ENCODE results near the gene CLDN12. TPM values are rescaled to one million over a fixed set of nuclear protein-coding genes. Genes with fewer than 3 reads are reported as not detected.

Gene CLDN12
- total and polyA plus RNA-seq, 2 donors (not counting 1 experiment from before 2014, with no cell fraction given) = 1.2 to 14.1 TPM

GRCh38 chr7:90425376-90425775 is 22.1 kb downstream of the CLDN12 start:
- H3K27ac Mint-ChIP-seq = no peak overlapping the region
- Histone ChIP-seq H3K27me3 (replicated peaks in 1 of 4; ENCODE audit: control extremely low read depth in 1 of 4, control insufficient read depth in 3 of 4, insufficient read depth in 4 of 4, low read length in 3 of 4) (no peaks in the 10 kb centered on the region), H3K9me3 (ENCODE audit: control extremely low read depth in 1 of 3, control insufficient read depth in 2 of 3, insufficient read depth in 1 of 3, low read length in 2 of 3) (no peaks in the 10 kb centered on the region), H3K4me2 (replicated peaks; ENCODE audit: low read depth, low read length, poor library complexity, severe bottlenecking) (no peak overlapping the region), H3K9ac (ENCODE audit: low read length) (no peak overlapping the region), H3K4me3 (ENCODE audit: control extremely low read depth in 1 of 5, extremely low read depth in 1 of 5, insufficient read depth in 1 of 5, low read depth in 2 of 5, low read length in 4 of 5) (no peak overlapping the region), H3K4me1 (ENCODE audit: control insufficient read depth in 2 of 2, insufficient read depth in 2 of 2, low read length in 2 of 2) (no peaks in the 10 kb centered on the region), H3K27ac (ENCODE audit: low read length in 2 of 2) (no peak overlapping the region), H3K36me3 (replicated peaks in 1 of 2; ENCODE audit: control extremely low read depth in 1 of 2, control insufficient read depth in 1 of 2, extremely low read depth in 1 of 2, insufficient read depth in 2 of 2, low read length in 1 of 2) (no peaks in the 10 kb centered on the region), H3K79me2 (ENCODE audit: control insufficient read depth, insufficient read depth, low read length) (no peaks in the 10 kb centered on the region), H4K20me1 (ENCODE audit: control insufficient read depth, insufficient read depth, low read length, poor library complexity, severe bottlenecking) (no peaks in the 10 kb centered on the region), H2AFZ (ENCODE audit: insufficient read depth, low read depth, low read length, poor library complexity, severe bottlenecking) (no peak overlapping the region)
- DNase-seq = no peak
- H3K27me3 Mint-ChIP-seq = peaks cover 7% of the 10 kb centered on the region
- no peak for ATAC-seq (ENCODE audit: low read depth)
- POLR2A ChIA-PET = no interaction called here
- no peaks in the 10 kb centered on the region for H3K4me1 Mint-ChIP-seq
- intact Hi-C loops (cut with micrococcal nuclease) = no loop called here
- H3K4me3 Mint-ChIP-seq = no peak overlapping the region
- H3K9me3 Mint-ChIP-seq (ENCODE audit: insufficient read depth) = no peaks in the 10 kb centered on the region
- TF ChIP-seq EZH2 (IDR thresholded peaks at IDR 0.05; ENCODE audit: borderline replicate concordance, insufficient read depth, low read depth, low read length, poor library complexity, severe bottlenecking) (no peak), CTCF (IDR thresholded peaks at IDR 0.05) (no peak)
- CTCF ChIA-PET = interaction anchor here (1.3 to 4.6 kb wide), 3 partner anchors 113 to 271 kb away, joined by 3 to 79 read pairs (median 4); partner anchors contain the start of gene STEAP1
- WGBS (ENCODE audit: insufficient coverage) = no CpG with 5 or more reads among the region's 2 CpGs

- H3K4me2 ChIP-seq (replicated peaks; ENCODE audit: low read depth, low read length, poor library complexity, severe bottlenecking) = no peak overlapping the region
- Mint-ChIP-seq H3K27me3 (peaks cover 34% of the 10 kb centered on the region), H3K9me3 (ENCODE audit: insufficient read depth) (peaks cover 5% of the 10 kb centered on the region), H3K4me3 (no peak overlapping the region), H3K4me1 (no peaks in the 10 kb centered on the region), H3K27ac (no peak overlapping the region)
- no peaks in the 10 kb centered on the region for H3K4me1 ChIP-seq (ENCODE audit: control insufficient read depth in 2 of 2, insufficient read depth in 2 of 2, low read length in 2 of 2)
- DNase-seq (no peak), ATAC-seq (ENCODE audit: low read depth) (no peak)
- TF ChIP-seq CTCF (IDR thresholded peaks at IDR 0.05) (no peak), EZH2 (IDR thresholded peaks at IDR 0.05; ENCODE audit: borderline replicate concordance, insufficient read depth, low read depth, low read length, poor library complexity, severe bottlenecking) (no peak)
- H3K36me3 ChIP-seq (replicated peaks in 1 of 2; ENCODE audit: control extremely low read depth in 1 of 2, control insufficient read depth in 1 of 2, extremely low read depth in 1 of 2, insufficient read depth in 2 of 2, low read length in 1 of 2) = no peaks in the 10 kb centered on the region
- no peak overlapping the region for H2AFZ ChIP-seq (ENCODE audit: insufficient read depth, low read depth, low read length, poor library complexity, severe bottlenecking)
- H3K9ac ChIP-seq (ENCODE audit: low read length) = no peak overlapping the region
- H3K4me3 ChIP-seq (ENCODE audit: control extremely low read depth in 1 of 5, extremely low read depth in 1 of 5, insufficient read depth in 1 of 5, low read depth in 2 of 5, low read length in 4 of 5) = no peak overlapping the region
- H3K9me3 ChIP-seq (ENCODE audit: control extremely low read depth in 1 of 3, control insufficient read depth in 2 of 3, insufficient read depth in 1 of 3, low read length in 2 of 3) = peaks cover 0 to 19% (median 12%) of the 10 kb centered on the region in 3 donors
- H3K27ac ChIP-seq (ENCODE audit: low read length in 2 of 2) = no peak overlapping the region
- peaks cover 0 to 3% (median 0%) of the 10 kb centered on the region in 4 experiments for H3K27me3 ChIP-seq (replicated peaks in 1 of 4; ENCODE audit: control extremely low read depth in 1 of 4, control insufficient read depth in 3 of 4, insufficient read depth in 4 of 4, low read length in 3 of 4)
- no peaks in the 10 kb centered on the region for H3K79me2 ChIP-seq (ENCODE audit: control insufficient read depth, insufficient read depth, low read length)
- ChIA-PET CTCF (interaction anchor here (0.8 to 6.0 kb wide), 7 partner anchors 10 to 273 kb away, joined by 3 to 76 read pairs (median 4); no protein-coding TSS in a partner anchor), POLR2A (no interaction called here)
- intact Hi-C loops (cut with micrococcal nuclease) = no loop called here
- no peaks in the 10 kb centered on the region for H4K20me1 ChIP-seq (ENCODE audit: control insufficient read depth, insufficient read depth, low read length, poor library complexity, severe bottlenecking)
- 92% methylated on average over 3 of the region's 6 CpGs for WGBS (ENCODE audit: insufficient coverage)
These were observed 27.6 kb downstream of the CLDN12 start for GRCh38 chr7:90430614-90431460.
